HEK293 (cell line): ENCODE data around the gene SH2B2.

Experiments
- EGR2 ChIP-seq: fragments of 450-650 bp; formaldehyde crosslinking; IDR thresholded peaks from 2 replicates; pipeline ENCODE4 v1.5.1; 2016; ENCODE audit warnings: low read depth, missing biosample characterization, missing genetic modification characterization
- GLIS1 ChIP-seq: fragments of 450-650 bp; formaldehyde crosslinking; IDR thresholded peaks from 2 replicates; pipeline ENCODE4 v1.5.1; 2016; ENCODE audit warnings: missing biosample characterization, missing genetic modification characterization
- KLF10 ChIP-seq: fragments of 450-650 bp; IDR thresholded peaks from 2 replicates; pipeline ENCODE4 v1.5.1; 2018; ENCODE audit warnings: missing biosample characterization, mild to moderate bottlenecking, missing genetic modification characterization
- KLF8 ChIP-seq: fragments of 450-650 bp; formaldehyde crosslinking; IDR thresholded peaks from 2 replicates; pipeline ENCODE4 v1.5.1; 2016; ENCODE audit warnings: missing biosample characterization, missing genetic modification characterization
- SP2 ChIP-seq: fragments of 450-650 bp; formaldehyde crosslinking; IDR thresholded peaks from 2 replicates; pipeline ENCODE4 v1.5.1; 2016; ENCODE audit warnings: missing biosample characterization, missing genetic modification characterization
- SP3 ChIP-seq: fragments of 450-650 bp; formaldehyde crosslinking; IDR thresholded peaks from 2 replicates; pipeline ENCODE4 v1.5.1; 2016; ENCODE audit warnings: missing biosample characterization, missing genetic modification characterization
- SP7 ChIP-seq: fragments of 450-650 bp; formaldehyde crosslinking; IDR thresholded peaks from 2 replicates; pipeline ENCODE4 v1.5.1; 2016; ENCODE audit warnings: missing biosample characterization, missing genetic modification characterization
- WT1 ChIP-seq: fragments of 450-650 bp; formaldehyde crosslinking; IDR thresholded peaks from 2 replicates; pipeline ENCODE4 v1.5.1; 2016; ENCODE audit warnings: missing biosample characterization, missing genetic modification characterization
- YY1 ChIP-seq: fragments of 450-650 bp; formaldehyde crosslinking; IDR thresholded peaks from 2 replicates; pipeline ENCODE4 v1.5.1; 2018; ENCODE audit warnings: missing biosample characterization, missing genetic modification characterization
- ZBTB20 ChIP-seq: fragments of 450-650 bp; formaldehyde crosslinking; IDR thresholded peaks from 2 replicates; pipeline ENCODE4 v1.5.1; 2016; ENCODE audit warnings: missing biosample characterization, missing genetic modification characterization
- ZBTB48 ChIP-seq: fragments of 450-650 bp; formaldehyde crosslinking; IDR thresholded peaks from 2 replicates; pipeline ENCODE4 v1.5.1; 2016; ENCODE audit warnings: missing biosample characterization, missing genetic modification characterization
- ZBTB8A ChIP-seq: fragments of 450-650 bp; formaldehyde crosslinking; IDR thresholded peaks from 2 replicates; pipeline ENCODE4 v1.5.1; 2016; ENCODE audit warnings: missing biosample characterization, missing genetic modification characterization
- ZEB2 ChIP-seq: fragments of 450-650 bp; formaldehyde crosslinking; IDR thresholded peaks from 2 replicates; pipeline ENCODE4 v1.5.1; 2016; ENCODE audit warnings: missing biosample characterization, missing genetic modification characterization
- ZFHX2 ChIP-seq: fragments of 450-650 bp; formaldehyde crosslinking; conservative IDR thresholded peaks from 2 replicates; pipeline ENCODE4 v1.5.1; 2016; ENCODE audit warnings: missing biosample characterization, missing genetic modification characterization
- ZNF335 ChIP-seq: fragments of 450-650 bp; formaldehyde crosslinking; conservative IDR thresholded peaks from 2 replicates; pipeline ENCODE4 v1.5.1; 2016; ENCODE audit warnings: missing biosample characterization, missing genetic modification characterization
- ZNF341 ChIP-seq: fragments of 450-650 bp; formaldehyde crosslinking; IDR thresholded peaks from 2 replicates; pipeline ENCODE4; 2016; ENCODE audit warnings: low read depth, missing biosample characterization, missing genetic modification characterization
- ZNF394 ChIP-seq: fragments of 450-650 bp; formaldehyde crosslinking; IDR thresholded peaks from 2 replicates; pipeline ENCODE4 v1.5.1; 2016; ENCODE audit warnings: missing biosample characterization, missing genetic modification characterization, mild to moderate bottlenecking, moderate library complexity, borderline replicate concordance
- ZNF501 ChIP-seq: fragments of 450-650 bp; formaldehyde crosslinking; IDR thresholded peaks from 2 replicates; pipeline ENCODE4 v1.5.1; 2016; ENCODE audit warnings: missing biosample characterization, missing genetic modification characterization
- ZNF600 ChIP-seq: fragments of 450-650 bp; formaldehyde crosslinking; IDR thresholded peaks from 2 replicates; pipeline ENCODE4 v1.5.1; 2016; ENCODE audit warnings: missing biosample characterization, missing genetic modification characterization
- ZNF629 ChIP-seq: fragments of 450-650 bp; formaldehyde crosslinking; IDR thresholded peaks from 2 replicates; pipeline ENCODE4 v1.5.1; 2017; ENCODE audit warnings: missing biosample characterization, missing genetic modification characterization
- ZNF76 ChIP-seq: fragments of 450-650 bp; formaldehyde crosslinking; IDR thresholded peaks from 2 replicates; pipeline ENCODE4; 2016; ENCODE audit warnings: low read depth, missing biosample characterization, missing genetic modification characterization, borderline replicate concordance
- TF ChIP-seq, protein P1 (sequence below): fragments of 450-650 bp; formaldehyde crosslinking; IDR thresholded peaks from 2 replicates; pipeline ENCODE4 v1.5.1; 2016; ENCODE audit warnings: missing biosample characterization, missing genetic modification characterization
- TF ChIP-seq, protein P2 (sequence below): fragments of 450-650 bp; formaldehyde crosslinking; IDR thresholded peaks from 2 replicates; pipeline ENCODE4 v1.5.1; 2016; ENCODE audit warnings: missing biosample characterization, missing genetic modification characterization
- TF ChIP-seq, protein P3 (sequence below): fragments of 450-650 bp; formaldehyde crosslinking; optimal IDR thresholded peaks from 2 replicates; pipeline ENCODE3; 2016; ENCODE audit warnings: missing biosample characterization, mild to moderate bottlenecking, missing genetic modification characterization
- TF ChIP-seq, protein P4 (sequence below): fragments of 450-650 bp; formaldehyde crosslinking; IDR thresholded peaks from 2 replicates; pipeline ENCODE4 v1.5.1; 2016; ENCODE audit warnings: missing biosample characterization, missing genetic modification characterization
- TF ChIP-seq, protein P5 (sequence below): fragments of 450-650 bp; formaldehyde crosslinking; conservative IDR thresholded peaks from 2 replicates; pipeline ENCODE4 v1.5.1; 2016; ENCODE audit warnings: low read depth, missing biosample characterization, missing genetic modification characterization
- TF ChIP-seq, protein P6 (sequence below): fragments of 450-650 bp; formaldehyde crosslinking; IDR thresholded peaks from 2 replicates; pipeline ENCODE4 v1.5.1; 2016; ENCODE audit warnings: missing biosample characterization, missing genetic modification characterization
- TF ChIP-seq, protein P7 (sequence below): fragments of 450-650 bp; formaldehyde crosslinking; IDR thresholded peaks from 2 replicates; pipeline ENCODE4 v1.5.1; 2016; ENCODE audit warnings: missing biosample characterization, missing genetic modification characterization

The SH2B2 gene

DNA sequence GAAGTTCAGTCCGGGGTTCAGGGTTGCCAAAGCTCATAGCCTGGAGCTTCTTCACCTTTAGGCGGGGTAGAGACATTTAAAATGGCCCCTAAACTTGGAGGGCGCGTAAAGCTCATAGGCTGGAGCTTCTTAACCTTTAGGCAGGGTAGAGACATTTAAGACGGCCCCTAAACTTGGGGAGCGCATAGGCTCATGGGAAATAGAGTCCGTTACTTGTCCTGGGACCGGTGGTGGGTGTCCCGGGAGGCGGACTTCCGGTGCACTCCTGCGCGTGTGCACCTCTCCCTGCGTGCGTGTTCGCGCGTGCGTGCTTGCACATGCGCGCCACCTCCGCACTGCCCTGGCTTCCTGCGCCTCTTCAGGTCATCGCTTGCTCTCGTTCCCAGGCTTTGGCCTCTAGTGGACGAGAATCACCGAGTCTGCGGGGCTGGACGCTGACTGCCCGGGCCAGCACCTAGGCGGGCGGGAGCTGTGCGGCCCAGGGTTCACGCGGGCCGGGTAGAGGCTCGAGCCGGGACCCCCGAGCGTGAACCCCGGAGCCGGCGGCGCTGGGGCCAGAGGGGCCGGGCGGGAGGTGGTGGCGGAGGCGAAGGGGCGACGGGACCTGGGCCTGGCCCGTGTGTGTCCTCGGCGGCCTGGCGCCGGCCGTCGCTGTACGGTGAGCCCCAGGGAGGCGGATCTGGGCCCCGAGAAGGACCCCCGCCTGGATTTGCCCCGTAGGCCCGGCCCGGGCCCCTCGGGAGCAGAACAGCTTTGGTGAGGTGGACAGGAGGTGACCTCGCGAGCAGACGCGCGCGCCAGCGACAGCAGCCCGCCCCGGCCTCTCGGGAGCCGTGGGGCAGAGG, 77.1 kb downstream of the SH2B2 start (continued):
- TF ChIP-seq, protein P1, sequence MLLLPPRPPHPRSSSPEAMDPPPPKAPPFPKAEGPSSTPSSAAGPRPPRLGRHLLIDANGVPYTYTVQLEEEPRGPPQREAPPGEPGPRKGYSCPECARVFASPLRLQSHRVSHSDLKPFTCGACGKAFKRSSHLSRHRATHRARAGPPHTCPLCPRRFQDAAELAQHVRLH, result 0 out of 2 replicates have a peak, but pooled peaks have one; percentile 53
- peak; percentile 28; the same call in 1 of the 2 replicates for TF ChIP-seq ZNF600 (tag by site-specific recombination)
- TF ChIP-seq ZNF629, result peak; percentile 61
- peak; percentile 76 for TF ChIP-seq SP3 (tag by site-specific recombination)
- peak; percentile 26; the same call in 1 of the 2 replicates for TF ChIP-seq WT1
- TF ChIP-seq, protein P2, sequence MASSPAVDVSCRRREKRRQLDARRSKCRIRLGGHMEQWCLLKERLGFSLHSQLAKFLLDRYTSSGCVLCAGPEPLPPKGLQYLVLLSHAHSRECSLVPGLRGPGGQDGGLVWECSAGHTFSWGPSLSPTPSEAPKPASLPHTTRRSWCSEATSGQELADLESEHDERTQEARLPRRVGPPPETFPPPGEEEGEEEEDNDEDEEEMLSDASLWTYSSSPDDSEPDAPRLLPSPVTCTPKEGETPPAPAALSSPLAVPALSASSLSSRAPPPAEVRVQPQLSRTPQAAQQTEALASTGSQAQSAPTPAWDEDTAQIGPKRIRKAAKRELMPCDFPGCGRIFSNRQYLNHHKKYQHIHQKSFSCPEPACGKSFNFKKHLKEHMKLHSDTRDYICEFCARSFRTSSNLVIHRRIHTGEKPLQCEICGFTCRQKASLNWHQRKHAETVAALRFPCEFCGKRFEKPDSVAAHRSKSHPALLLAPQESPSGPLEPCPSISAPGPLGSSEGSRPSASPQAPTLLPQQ, result peak; percentile 74; the same call in 1 of the 2 replicates
- TF ChIP-seq SP2 (tag by site-specific recombination), result peak; percentile 83
- TF ChIP-seq, protein P3, sequence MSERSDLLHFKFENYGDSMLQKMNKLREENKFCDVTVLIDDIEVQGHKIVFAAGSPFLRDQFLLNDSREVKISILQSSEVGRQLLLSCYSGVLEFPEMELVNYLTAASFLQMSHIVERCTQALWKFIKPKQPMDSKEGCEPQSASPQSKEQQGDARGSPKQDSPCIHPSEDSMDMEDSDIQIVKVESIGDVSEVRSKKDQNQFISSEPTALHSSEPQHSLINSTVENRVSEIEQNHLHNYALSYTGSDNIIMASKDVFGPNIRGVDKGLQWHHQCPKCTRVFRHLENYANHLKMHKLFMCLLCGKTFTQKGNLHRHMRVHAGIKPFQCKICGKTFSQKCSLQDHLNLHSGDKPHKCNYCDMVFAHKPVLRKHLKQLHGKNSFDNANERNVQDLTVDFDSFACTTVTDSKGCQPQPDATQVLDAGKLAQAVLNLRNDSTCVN (tag by site-specific recombination), result peak; percentile 99
- TF ChIP-seq ZBTB8A (tag by site-specific recombination), result peak; percentile 41; the same call in 1 of the 2 replicates
- TF ChIP-seq SP7, result peak; percentile 44; the same call in 1 of the 2 replicates
- TF ChIP-seq EGR2 (tag by site-specific recombination), result peak; percentile 62
- TF ChIP-seq ZBTB48 (tag by site-specific recombination), result peak; percentile 100
- TF ChIP-seq, protein P4, sequence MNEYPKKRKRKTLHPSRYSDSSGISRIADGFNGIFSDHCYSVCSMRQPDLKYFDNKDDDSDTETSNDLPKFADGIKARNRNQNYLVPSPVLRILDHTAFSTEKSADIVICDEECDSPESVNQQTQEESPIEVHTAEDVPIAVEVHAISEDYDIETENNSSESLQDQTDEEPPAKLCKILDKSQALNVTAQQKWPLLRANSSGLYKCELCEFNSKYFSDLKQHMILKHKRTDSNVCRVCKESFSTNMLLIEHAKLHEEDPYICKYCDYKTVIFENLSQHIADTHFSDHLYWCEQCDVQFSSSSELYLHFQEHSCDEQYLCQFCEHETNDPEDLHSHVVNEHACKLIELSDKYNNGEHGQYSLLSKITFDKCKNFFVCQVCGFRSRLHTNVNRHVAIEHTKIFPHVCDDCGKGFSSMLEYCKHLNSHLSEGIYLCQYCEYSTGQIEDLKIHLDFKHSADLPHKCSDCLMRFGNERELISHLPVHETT (tag by site-specific recombination), result 0 out of 2 replicates have a peak, but pooled peaks have one; percentile 39
- TF ChIP-seq KLF10 (tag by site-specific recombination), result 0 out of 2 replicates have a peak, but pooled peaks have one; percentile 41
- peak; percentile 31; the same call in 1 of the 2 replicates for TF ChIP-seq ZNF394 (tag by site-specific recombination)
- TF ChIP-seq, protein P5, sequence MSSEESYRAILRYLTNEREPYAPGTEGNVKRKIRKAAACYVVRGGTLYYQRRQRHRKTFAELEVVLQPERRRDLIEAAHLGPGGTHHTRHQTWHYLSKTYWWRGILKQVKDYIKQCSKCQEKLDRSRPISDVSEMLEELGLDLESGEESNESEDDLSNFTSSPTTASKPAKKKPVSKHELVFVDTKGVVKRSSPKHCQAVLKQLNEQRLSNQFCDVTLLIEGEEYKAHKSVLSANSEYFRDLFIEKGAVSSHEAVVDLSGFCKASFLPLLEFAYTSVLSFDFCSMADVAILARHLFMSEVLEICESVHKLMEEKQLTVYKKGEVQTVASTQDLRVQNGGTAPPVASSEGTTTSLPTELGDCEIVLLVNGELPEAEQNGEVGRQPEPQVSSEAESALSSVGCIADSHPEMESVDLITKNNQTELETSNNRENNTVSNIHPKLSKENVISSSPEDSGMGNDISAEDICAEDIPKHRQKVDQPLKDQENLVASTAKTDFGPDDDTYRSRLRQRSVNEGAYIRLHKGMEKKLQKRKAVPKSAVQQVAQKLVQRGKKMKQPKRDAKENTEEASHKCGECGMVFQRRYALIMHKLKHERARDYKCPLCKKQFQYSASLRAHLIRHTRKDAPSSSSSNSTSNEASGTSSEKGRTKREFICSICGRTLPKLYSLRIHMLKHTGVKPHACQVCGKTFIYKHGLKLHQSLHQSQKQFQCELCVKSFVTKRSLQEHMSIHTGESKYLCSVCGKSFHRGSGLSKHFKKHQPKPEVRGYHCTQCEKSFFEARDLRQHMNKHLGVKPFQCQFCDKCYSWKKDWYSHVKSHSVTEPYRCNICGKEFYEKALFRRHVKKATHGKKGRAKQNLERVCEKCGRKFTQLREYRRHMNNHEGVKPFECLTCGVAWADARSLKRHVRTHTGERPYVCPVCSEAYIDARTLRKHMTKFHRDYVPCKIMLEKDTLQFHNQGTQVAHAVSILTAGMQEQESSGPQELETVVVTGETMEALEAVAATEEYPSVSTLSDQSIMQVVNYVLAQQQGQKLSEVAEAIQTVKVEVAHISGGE (tag by site-specific recombination), result peak; percentile 94
- peak; percentile 60 for TF ChIP-seq ZEB2
- TF ChIP-seq, protein P6, sequence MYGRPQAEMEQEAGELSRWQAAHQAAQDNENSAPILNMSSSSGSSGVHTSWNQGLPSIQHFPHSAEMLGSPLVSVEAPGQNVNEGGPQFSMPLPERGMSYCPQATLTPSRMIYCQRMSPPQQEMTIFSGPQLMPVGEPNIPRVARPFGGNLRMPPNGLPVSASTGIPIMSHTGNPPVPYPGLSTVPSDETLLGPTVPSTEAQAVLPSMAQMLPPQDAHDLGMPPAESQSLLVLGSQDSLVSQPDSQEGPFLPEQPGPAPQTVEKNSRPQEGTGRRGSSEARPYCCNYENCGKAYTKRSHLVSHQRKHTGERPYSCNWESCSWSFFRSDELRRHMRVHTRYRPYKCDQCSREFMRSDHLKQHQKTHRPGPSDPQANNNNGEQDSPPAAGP (tag by site-specific recombination), result 0 out of 2 replicates have a peak, but pooled peaks have one; percentile 54
- peak; percentile 27; the same call in 1 of the 2 replicates for TF ChIP-seq YY1 (tag by site-specific recombination)
- TF ChIP-seq ZFHX2 (tag by site-specific recombination), result peak; percentile 72; the same call in 1 of the 2 replicates
- TF ChIP-seq ZNF501 (tag by site-specific recombination), result 0 out of 2 replicates have a peak, but pooled peaks have one; percentile 25
- TF ChIP-seq GLIS1 (tag by site-specific recombination), result peak; percentile 22; the same call in 1 of the 2 replicates
- 0 out of 2 replicates have a peak, but pooled peaks have one; percentile 15 for TF ChIP-seq ZNF341 (tag by site-specific recombination)
- peak; percentile 91 for TF ChIP-seq ZNF76
- TF ChIP-seq KLF8, result peak; percentile 30; the same call in 1 of the 2 replicates
- TF ChIP-seq, protein P7, sequence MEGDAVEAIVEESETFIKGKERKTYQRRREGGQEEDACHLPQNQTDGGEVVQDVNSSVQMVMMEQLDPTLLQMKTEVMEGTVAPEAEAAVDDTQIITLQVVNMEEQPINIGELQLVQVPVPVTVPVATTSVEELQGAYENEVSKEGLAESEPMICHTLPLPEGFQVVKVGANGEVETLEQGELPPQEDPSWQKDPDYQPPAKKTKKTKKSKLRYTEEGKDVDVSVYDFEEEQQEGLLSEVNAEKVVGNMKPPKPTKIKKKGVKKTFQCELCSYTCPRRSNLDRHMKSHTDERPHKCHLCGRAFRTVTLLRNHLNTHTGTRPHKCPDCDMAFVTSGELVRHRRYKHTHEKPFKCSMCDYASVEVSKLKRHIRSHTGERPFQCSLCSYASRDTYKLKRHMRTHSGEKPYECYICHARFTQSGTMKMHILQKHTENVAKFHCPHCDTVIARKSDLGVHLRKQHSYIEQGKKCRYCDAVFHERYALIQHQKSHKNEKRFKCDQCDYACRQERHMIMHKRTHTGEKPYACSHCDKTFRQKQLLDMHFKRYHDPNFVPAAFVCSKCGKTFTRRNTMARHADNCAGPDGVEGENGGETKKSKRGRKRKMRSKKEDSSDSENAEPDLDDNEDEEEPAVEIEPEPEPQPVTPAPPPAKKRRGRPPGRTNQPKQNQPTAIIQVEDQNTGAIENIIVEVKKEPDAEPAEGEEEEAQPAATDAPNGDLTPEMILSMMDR (tag by site-specific recombination), result peak; percentile 82
- peak; percentile 29; the same call in 1 of the 2 replicates for TF ChIP-seq ZBTB20 (tag by site-specific recombination)
- TF ChIP-seq ZNF335, result peak; percentile 22
